Endothelial cell of umbilical vein (primary cell): Measurements from ENCODE around the gene RBM44.

Experiments
- CTCF ChIP-seq, 2 donors: IDR thresholded peaks; 1 replicate in 1 of 2; 2 replicates in 1 of 2; pipeline ENCODE4 v1.5.1; 2011; ENCODE audit warnings: low read length in 2 of 2, mild to moderate bottlenecking in 2 of 2, moderate library complexity in 2 of 2, control low read depth in 1 of 2, inconsistent platforms in 1 of 2, low read depth in 1 of 2; ENCODE audit not compliant: insufficient read depth in 1 of 2; ENCODE audit errors: extremely low read depth in 1 of 2
- EZH2 ChIP-seq: IDR thresholded peaks from 2 replicates; pipeline ENCODE4 v1.6.1; 2012; ENCODE audit warnings: borderline replicate concordance, low read depth, mild to moderate bottlenecking, moderate library complexity, low read length, inconsistent platforms; ENCODE audit not compliant: severe bottlenecking
- JUN ChIP-seq: IDR thresholded peaks from 2 replicates; pipeline ENCODE4 v1.6.1; 2011; ENCODE audit warnings: borderline replicate concordance, low read depth; ENCODE audit not compliant: insufficient read length, insufficient read depth
- MYC ChIP-seq: IDR thresholded peaks from one replicate; pipeline ENCODE4 v1.6.1; 2011; ENCODE audit warnings: mild to moderate bottlenecking, low read depth, low read length

DNA sequence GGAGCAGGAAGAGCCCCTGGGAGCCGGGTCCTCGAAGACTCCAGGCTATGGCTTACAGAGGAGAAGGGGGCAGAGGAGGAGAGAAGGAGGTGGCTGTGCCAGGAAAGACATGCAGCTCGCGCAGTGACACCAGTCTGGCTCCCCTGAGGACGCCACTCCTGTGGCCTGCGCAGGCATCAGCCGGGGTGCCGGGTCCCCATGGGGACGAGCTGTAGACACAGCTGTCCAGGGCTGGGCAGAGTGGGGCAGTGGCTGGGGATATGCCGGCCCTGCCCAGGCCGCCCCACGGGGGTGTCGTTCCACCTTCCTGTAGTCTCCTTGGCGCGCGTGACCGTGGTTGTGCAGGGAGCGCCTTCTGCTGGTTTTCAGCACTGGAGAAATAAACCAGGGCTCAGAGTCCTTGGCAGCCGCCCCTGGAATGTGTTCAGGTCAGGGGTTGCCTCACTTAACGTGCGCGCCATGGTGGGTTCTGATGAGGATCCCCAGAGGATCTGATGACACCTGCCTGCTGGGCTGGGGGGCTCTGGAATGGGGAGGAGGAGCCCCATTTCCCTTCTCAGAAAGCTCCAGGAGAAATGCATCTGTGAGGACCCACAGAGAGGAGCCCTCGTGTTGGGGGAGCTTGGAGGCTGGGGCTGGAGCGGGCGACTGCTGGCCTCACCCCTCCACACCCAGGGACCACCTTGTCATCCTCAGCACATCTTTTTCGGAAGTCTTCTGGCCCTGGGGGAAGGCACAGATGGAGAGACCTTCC, 87.5 kb downstream of the RBM44 start:
- TF ChIP-seq CTCF (IDR thresholded peaks at IDR 0.05; ENCODE audit: extremely low read depth in 1 of 2, insufficient read depth in 1 of 2, low read depth in 1 of 2, low read length in 2 of 2) (no peak), EZH2 (no peak), JUN (no peak), MYC (no peak)
